BLaER1 (cell line): ENCODE measurements around the gene BROX.
"Not testable (repeated sequence)": the region's sequence is repeated elsewhere in the genome, so short reads cannot be mapped to it uniquely, and the experiment has no call there.

ENCODE experiments used
- H3K27ac ChIP-seq: shearing (Covaris generic); formaldehyde crosslinking; 2 replicates; pipeline ENCODE4 v1.8.1; 2022
- H3K27me3 ChIP-seq: shearing (Covaris generic); formaldehyde crosslinking; 2 replicates; pipeline ENCODE4 v1.8.1; 2022
- H3K36me3 ChIP-seq: shearing (Covaris generic); formaldehyde crosslinking; 2 replicates; pipeline ENCODE4 v1.8.1; 2022
- H3K4me1 ChIP-seq: shearing (Covaris generic); formaldehyde crosslinking; 2 replicates; pipeline ENCODE4 v1.8.1; 2022
- H3K4me2 ChIP-seq: shearing (Covaris generic); formaldehyde crosslinking; 2 replicates; pipeline ENCODE4 v1.8.1; 2022
- H3K4me3 ChIP-seq: shearing (Covaris generic); formaldehyde crosslinking; 2 replicates; pipeline ENCODE4 v1.8.1; 2022
- H3K9ac ChIP-seq: shearing (Covaris generic); formaldehyde crosslinking; 2 replicates; pipeline ENCODE4 v1.8.1; 2022
- H3K9me3 ChIP-seq: shearing (Covaris generic); formaldehyde crosslinking; 2 replicates; pipeline ENCODE4 v1.8.1; 2022
- H4K20me1 ChIP-seq: shearing (Covaris generic); formaldehyde crosslinking; 2 replicates; pipeline ENCODE4 v1.8.1; 2022
- Cebpa-rat ChIP-seq: shearing (Covaris generic); IDR thresholded peaks from 2 replicates; pipeline ENCODE4 v1.8.1; 2022

BROX gene

GRCh38 chr1:222728746-222729145 lies 16.4 kb downstream of the BROX start:
- H3K27ac ChIP-seq: no peak overlapping the region
- H3K4me3 ChIP-seq: no peak overlapping the region
- no peak for TF ChIP-seq Cebpa-rat
- peaks cover 27% of the 10 kb centered on the region for H3K4me1 ChIP-seq
- H3K27me3 ChIP-seq: no peaks in the 10 kb centered on the region
- H4K20me1 ChIP-seq: no peaks in the 10 kb centered on the region
- H3K36me3 ChIP-seq: peaks cover 75% of the 10 kb centered on the region
- no peak overlapping the region for H3K4me2 ChIP-seq
- H3K9ac ChIP-seq: no peak overlapping the region
- H3K9me3 ChIP-seq: no peaks in the 10 kb centered on the region

- Histone ChIP-seq H3K4me1 (peaks cover 33% of the 10 kb centered on the region), H3K9me3 (no peaks in the 10 kb centered on the region), H4K20me1 (no peaks in the 10 kb centered on the region), H3K4me2 (no peak overlapping the region), H3K27me3 (no peaks in the 10 kb centered on the region), H3K9ac (no peak overlapping the region), H3K36me3 (peaks cover 66% of the 10 kb centered on the region), H3K27ac (no peak overlapping the region), H3K4me3 (no peak overlapping the region)
- no peak for TF ChIP-seq Cebpa-rat
These were observed 18.5 kb downstream of the BROX start for GRCh38 chr1:222730866-222731265.

- peak overlapping the region; percentile 68 for H3K4me2 ChIP-seq
- TF ChIP-seq Cebpa-rat: no peak
- no peaks in the 10 kb centered on the region for H4K20me1 ChIP-seq
- peaks cover 59% of the 10 kb centered on the region for H3K36me3 ChIP-seq
- no peaks in the 10 kb centered on the region for H3K9me3 ChIP-seq
- peak overlapping the region; percentile 69 for H3K27ac ChIP-seq
- no peak overlapping the region for H3K9ac ChIP-seq
- peaks cover 33% of the 10 kb centered on the region for H3K4me1 ChIP-seq
- no peaks in the 10 kb centered on the region for H3K27me3 ChIP-seq
- H3K4me3 ChIP-seq: no peak overlapping the region
These were observed 20.1 kb downstream of the BROX start for GRCh38 chr1:222732216-222733159.

- peaks cover 39% of the 10 kb centered on the region for H3K36me3 ChIP-seq
- no peaks in the 10 kb centered on the region for H3K9me3 ChIP-seq
- TF ChIP-seq Cebpa-rat: no peak
- H3K27ac ChIP-seq: no peak overlapping the region
- H3K4me2 ChIP-seq: no peak overlapping the region
- no peak overlapping the region for H3K4me3 ChIP-seq
- no peak overlapping the region for H3K9ac ChIP-seq
- H4K20me1 ChIP-seq: no peaks in the 10 kb centered on the region
- H3K4me1 ChIP-seq: peaks cover 44% of the 10 kb centered on the region
- H3K27me3 ChIP-seq: no peaks in the 10 kb centered on the region
These were observed 22.4 kb downstream of the BROX start for GRCh38 chr1:222734740-222735139.

- no peak overlapping the region for H3K4me2 ChIP-seq
- H3K27me3 ChIP-seq: no peaks in the 10 kb centered on the region
These were observed 24.1 kb downstream of the BROX start for GRCh38 chr1:222736470-222736869.

GRCh38 chr1:222736972-222737371 lies 24.6 kb downstream of the BROX start, which contains the start of gene FAM177B:
Gene FAM177B (plus strand): TSS chr1:222737202. CDS start chr1:222746546, 9,344 bp downstream.
- Histone ChIP-seq H3K36me3 (peaks cover 22% of the 10 kb centered on the region), H3K27ac (no peak within 1 kb of the TSS), H3K4me1 (peaks cover 38% of the 10 kb centered on the region), H4K20me1 (no peaks in the 10 kb centered on the region), H3K4me2 (no peak within 1 kb of the TSS), H3K9ac (no peak within 1 kb of the TSS), H3K4me3 (no peak within 1 kb of the TSS), H3K9me3 (no peaks in the 10 kb centered on the region), H3K27me3 (no peaks in the 10 kb centered on the region)
- TF ChIP-seq Cebpa-rat: no peak

More at GRCh38 chr1:222736470-222736869, 24.1 kb downstream of the BROX start:
- Histone ChIP-seq H3K9ac (no peak overlapping the region), H3K27ac (no peak overlapping the region), H3K4me3 (no peak overlapping the region), H3K4me1 (peaks cover 43% of the 10 kb centered on the region), H4K20me1 (no peaks in the 10 kb centered on the region), H3K36me3 (peaks cover 22% of the 10 kb centered on the region), H3K9me3 (no peaks in the 10 kb centered on the region)
- no peak for TF ChIP-seq Cebpa-rat

- Histone ChIP-seq H3K9me3 (no peaks in the 10 kb centered on the region), H3K36me3 (peaks cover 17% of the 10 kb centered on the region), H3K4me3 (no peak overlapping the region), H4K20me1 (no peaks in the 10 kb centered on the region), H3K9ac (no peak overlapping the region), H3K27ac (peak overlapping the region; percentile 60), H3K4me2 (peak overlapping the region; percentile 50), H3K4me1 (peaks cover 14% of the 10 kb centered on the region), H3K27me3 (no peaks in the 10 kb centered on the region)
- no peak for TF ChIP-seq Cebpa-rat
These were observed 27.1 kb downstream of the BROX start for GRCh38 chr1:222739465-222739864.

GRCh38 chr1:222739929-222740328 lies 27.6 kb downstream of the BROX start:
- Histone ChIP-seq H3K4me1 (peaks cover 14% of the 10 kb centered on the region), H3K9me3 (no peaks in the 10 kb centered on the region), H4K20me1 (no peaks in the 10 kb centered on the region), H3K27me3 (no peaks in the 10 kb centered on the region), H3K36me3 (peaks cover 12% of the 10 kb centered on the region), H3K27ac (no peak overlapping the region), H3K9ac (no peak overlapping the region), H3K4me3 (no peak overlapping the region), H3K4me2 (peak overlapping the region; percentile 50)
- no peak for TF ChIP-seq Cebpa-rat

GRCh38 chr1:222741630-222742457 lies 29.5 kb downstream of the BROX start:
- not testable (repeated sequence) for H3K9me3 ChIP-seq, H4K20me1 ChIP-seq, H3K4me3 ChIP-seq, H3K27me3 ChIP-seq, H3K27ac ChIP-seq, H3K9ac ChIP-seq, H3K36me3 ChIP-seq, H3K4me2 ChIP-seq
- H3K4me1 ChIP-seq: peaks cover 14% of the 10 kb centered on the region

GRCh38 chr1:222749927-222750326 lies 37.6 kb downstream of the BROX start:
- peaks cover 14% of the 10 kb centered on the region for H3K4me1 ChIP-seq
- no peaks in the 10 kb centered on the region for H3K36me3 ChIP-seq
- no peak overlapping the region for H3K9ac ChIP-seq
- no peak overlapping the region for H3K4me3 ChIP-seq
- no peaks in the 10 kb centered on the region for H4K20me1 ChIP-seq
- no peak overlapping the region for H3K27ac ChIP-seq
- TF ChIP-seq Cebpa-rat: no peak
- no peaks in the 10 kb centered on the region for H3K27me3 ChIP-seq
- H3K4me2 ChIP-seq: no peak overlapping the region
- H3K9me3 ChIP-seq: no peaks in the 10 kb centered on the region
